ENCODE measurements around the gene FRK. TPM values are rescaled to one million over a fixed set of nuclear protein-coding genes. Genes with fewer than 3 reads are reported as not detected.

Gene FRK
- polyA plus RNA-seq, 3 donors, result not detected

GRCh38 chr6:116022841-116023445, 37.7 kb downstream of the FRK start:
- Histone ChIP-seq H3K36me3 (replicated peaks in 1 of 2; ENCODE audit: control insufficient read depth in 1 of 2, insufficient read depth in 2 of 2, low read length in 2 of 2) (no peaks in the 10 kb centered on the region), H3K79me2 (ENCODE audit: insufficient read depth, low read length) (no peaks in the 10 kb centered on the region), H4K20me1 (ENCODE audit: insufficient read depth, low read length) (no peaks in the 10 kb centered on the region), H3K4me1 (ENCODE audit: control insufficient read depth in 1 of 2, insufficient read depth in 2 of 2, low read length in 2 of 2) (no peaks in the 10 kb centered on the region), H3K4me2 (replicated peaks; ENCODE audit: extremely low read depth, low read length, poor library complexity, severe bottlenecking) (no peak overlapping the region), H3K4me3 (replicated peaks in 1 of 3; ENCODE audit: low read depth in 2 of 3, low read length in 3 of 3) (no peak overlapping the region), H2AFZ (ENCODE audit: insufficient read depth, low read depth, low read length, poor library complexity, severe bottlenecking) (no peak overlapping the region), H3K27me3 (ENCODE audit: control insufficient read depth in 2 of 2, insufficient read depth in 2 of 2, low read length in 2 of 2) (no peaks in the 10 kb centered on the region), H3K27ac (ENCODE audit: low read depth in 1 of 2, low read length in 2 of 2) (no peak overlapping the region), H3K9me3 (replicated peaks in 1 of 2; ENCODE audit: control insufficient read depth in 1 of 2, insufficient read depth in 1 of 2, low read length in 2 of 2) (no peaks in the 10 kb centered on the region), H3K9ac (ENCODE audit: insufficient read depth, low read length, poor library complexity, severe bottlenecking) (no peak overlapping the region)
- no CpG with 5 or more reads among the region's 2 CpGs for WGBS (ENCODE audit: insufficient coverage)
- Mint-ChIP-seq H3K4me3 (no peak overlapping the region), H3K27me3 (ENCODE audit: low read depth in 3 of 3) (peaks cover 0 to 4% (median 1%) of the 10 kb centered on the region in 3 donors), H3K9me3 (peaks cover 0 to 3% (median 0%) of the 10 kb centered on the region in 7 donors), H3K36me3 (no peaks in the 10 kb centered on the region), H3K27ac (no peak overlapping the region), H3K4me1 (no peaks in the 10 kb centered on the region)
- DNase-seq, result no peak
- no peak for TF ChIP-seq CTCF (IDR thresholded peaks at IDR 0.05)
- intact Hi-C loops (cut with micrococcal nuclease), result no loop called here

GRCh38 chr6:116020738-116021137, 40.0 kb downstream of the FRK start:
- H3K4me2 ChIP-seq (replicated peaks; ENCODE audit: extremely low read depth, low read length, poor library complexity, severe bottlenecking), result no peak overlapping the region
- no peak overlapping the region for H3K9ac ChIP-seq (ENCODE audit: insufficient read depth, low read length, poor library complexity, severe bottlenecking)
- H4K20me1 ChIP-seq (ENCODE audit: insufficient read depth, low read length), result no peaks in the 10 kb centered on the region
- no peak for TF ChIP-seq CTCF (IDR thresholded peaks at IDR 0.05)
- no peak overlapping the region for H3K4me3 ChIP-seq (replicated peaks in 1 of 3; ENCODE audit: low read depth in 2 of 3, low read length in 3 of 3)
- no peaks in the 10 kb centered on the region for H3K79me2 ChIP-seq (ENCODE audit: insufficient read depth, low read length)
- no peak for DNase-seq
- Mint-ChIP-seq H3K9me3 (peaks cover 0 to 1% (median 0%) of the 10 kb centered on the region in 7 donors), H3K27ac (no peak overlapping the region), H3K27me3 (ENCODE audit: low read depth in 3 of 3) (peaks cover 0 to 6% (median 4%) of the 10 kb centered on the region in 3 donors), H3K4me3 (no peak overlapping the region), H3K4me1 (no peaks in the 10 kb centered on the region), H3K36me3 (no peaks in the 10 kb centered on the region)
- intact Hi-C loops (cut with micrococcal nuclease), result no loop called here
- no peak overlapping the region for H3K27ac ChIP-seq (ENCODE audit: low read depth in 1 of 2, low read length in 2 of 2)
- H3K4me1 ChIP-seq (ENCODE audit: control insufficient read depth in 1 of 2, insufficient read depth in 2 of 2, low read length in 2 of 2), result no peaks in the 10 kb centered on the region
- no peaks in the 10 kb centered on the region for H3K27me3 ChIP-seq (ENCODE audit: control insufficient read depth in 2 of 2, insufficient read depth in 2 of 2, low read length in 2 of 2)
- H3K9me3 ChIP-seq (replicated peaks in 1 of 2; ENCODE audit: control insufficient read depth in 1 of 2, insufficient read depth in 1 of 2, low read length in 2 of 2), result no peaks in the 10 kb centered on the region
- H3K36me3 ChIP-seq (replicated peaks in 1 of 2; ENCODE audit: control insufficient read depth in 1 of 2, insufficient read depth in 2 of 2, low read length in 2 of 2), result no peaks in the 10 kb centered on the region
- H2AFZ ChIP-seq (ENCODE audit: insufficient read depth, low read depth, low read length, poor library complexity, severe bottlenecking), result no peak overlapping the region
